ENCODE measurements around the gene CGREF1. TPM values are rescaled to one million over a fixed set of nuclear protein-coding genes. Genes with fewer than 3 reads are reported as not detected.

Gene CGREF1
- total and polyA plus RNA-seq, 2 donors (not counting 1 experiment from before 2014, with no cell fraction given): 1.5 to 2.3 TPM

DNA sequence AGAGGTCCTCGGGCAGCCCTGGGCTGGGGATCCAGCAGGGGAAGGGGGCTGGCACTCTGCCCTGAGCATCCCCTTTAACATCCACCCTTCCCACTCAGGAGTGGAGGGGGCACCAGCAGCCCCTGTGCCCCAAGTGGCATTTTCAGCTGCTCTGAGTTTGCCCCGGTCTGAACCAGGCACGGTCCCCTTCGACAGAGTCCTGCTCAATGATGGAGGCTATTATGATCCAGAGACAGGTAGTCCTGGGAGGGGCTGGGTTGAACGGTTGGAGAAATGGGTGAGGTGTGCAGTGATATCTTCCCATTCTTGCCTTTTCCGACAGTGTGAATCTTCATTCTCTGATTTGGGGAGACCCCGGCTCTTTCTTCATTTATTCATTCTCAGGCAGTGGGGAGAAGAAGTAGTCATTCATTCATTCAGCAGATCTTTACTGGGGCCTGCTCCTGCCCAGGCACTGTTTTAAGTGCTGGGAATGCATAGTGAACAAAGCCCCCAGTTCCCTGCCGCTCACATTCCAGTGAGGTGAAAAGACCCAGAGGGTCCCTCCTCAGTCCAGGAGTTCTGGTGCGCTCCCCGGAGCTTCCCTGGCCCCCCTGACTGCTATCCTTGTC lies 33.8 kb downstream of the CGREF1 start:
- Histone ChIP-seq H3K4me2 (ENCODE audit: extremely low read depth, insufficient read depth, low read length) (peak overlapping the region; percentile 70), H3K79me2 (ENCODE audit: control insufficient read depth, insufficient read depth, low read length) (peaks cover 12% of the 10 kb centered on the region), H3K27me3 (ENCODE audit: control insufficient read depth, insufficient read depth, low read length) (no peaks in the 10 kb centered on the region), H3K4me1 (ENCODE audit: control insufficient read depth, extremely low read depth, insufficient read depth, low read length) (peaks cover 12% of the 10 kb centered on the region), H3K4me3 (replicated peaks in 1 of 4; ENCODE audit: control extremely low read depth in 1 of 4, insufficient read depth in 1 of 4, low read depth in 3 of 4, low read length in 4 of 4) (peak overlapping the region in 1 of 4 experiments; percentile 54), H4K20me1 (ENCODE audit: control insufficient read depth, extremely low read depth, insufficient read depth, low read length) (no peaks in the 10 kb centered on the region), H3K36me3 (ENCODE audit: control insufficient read depth, insufficient read depth, low read length) (peaks cover 18% of the 10 kb centered on the region), H3K9ac (ENCODE audit: insufficient read depth, low read length) (no peak overlapping the region), H3K9me3 (ENCODE audit: control insufficient read depth, insufficient read depth, low read depth, low read length) (no peaks in the 10 kb centered on the region), H3K27ac (ENCODE audit: insufficient read depth, low read length) (no peak overlapping the region), H2AFZ (ENCODE audit: low read length) (no peak overlapping the region)
- no peak for TF ChIP-seq EZH2 (IDR thresholded peaks at IDR 0.05; ENCODE audit: low read length, missing control alignments)
- TF ChIP-seq, protein P1, sequence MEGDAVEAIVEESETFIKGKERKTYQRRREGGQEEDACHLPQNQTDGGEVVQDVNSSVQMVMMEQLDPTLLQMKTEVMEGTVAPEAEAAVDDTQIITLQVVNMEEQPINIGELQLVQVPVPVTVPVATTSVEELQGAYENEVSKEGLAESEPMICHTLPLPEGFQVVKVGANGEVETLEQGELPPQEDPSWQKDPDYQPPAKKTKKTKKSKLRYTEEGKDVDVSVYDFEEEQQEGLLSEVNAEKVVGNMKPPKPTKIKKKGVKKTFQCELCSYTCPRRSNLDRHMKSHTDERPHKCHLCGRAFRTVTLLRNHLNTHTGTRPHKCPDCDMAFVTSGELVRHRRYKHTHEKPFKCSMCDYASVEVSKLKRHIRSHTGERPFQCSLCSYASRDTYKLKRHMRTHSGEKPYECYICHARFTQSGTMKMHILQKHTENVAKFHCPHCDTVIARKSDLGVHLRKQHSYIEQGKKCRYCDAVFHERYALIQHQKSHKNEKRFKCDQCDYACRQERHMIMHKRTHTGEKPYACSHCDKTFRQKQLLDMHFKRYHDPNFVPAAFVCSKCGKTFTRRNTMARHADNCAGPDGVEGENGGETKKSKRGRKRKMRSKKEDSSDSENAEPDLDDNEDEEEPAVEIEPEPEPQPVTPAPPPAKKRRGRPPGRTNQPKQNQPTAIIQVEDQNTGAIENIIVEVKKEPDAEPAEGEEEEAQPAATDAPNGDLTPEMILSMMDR (conservative IDR thresholded peaks at IDR 0.05 in 1 of 2, IDR thresholded peaks at IDR 0.05 in 1 of 2; ENCODE audit: low read depth in 1 of 2, low read length in 2 of 2): no peak
- no peak for DNase-seq (ENCODE audit: low read depth in 2 of 2)

DNA sequence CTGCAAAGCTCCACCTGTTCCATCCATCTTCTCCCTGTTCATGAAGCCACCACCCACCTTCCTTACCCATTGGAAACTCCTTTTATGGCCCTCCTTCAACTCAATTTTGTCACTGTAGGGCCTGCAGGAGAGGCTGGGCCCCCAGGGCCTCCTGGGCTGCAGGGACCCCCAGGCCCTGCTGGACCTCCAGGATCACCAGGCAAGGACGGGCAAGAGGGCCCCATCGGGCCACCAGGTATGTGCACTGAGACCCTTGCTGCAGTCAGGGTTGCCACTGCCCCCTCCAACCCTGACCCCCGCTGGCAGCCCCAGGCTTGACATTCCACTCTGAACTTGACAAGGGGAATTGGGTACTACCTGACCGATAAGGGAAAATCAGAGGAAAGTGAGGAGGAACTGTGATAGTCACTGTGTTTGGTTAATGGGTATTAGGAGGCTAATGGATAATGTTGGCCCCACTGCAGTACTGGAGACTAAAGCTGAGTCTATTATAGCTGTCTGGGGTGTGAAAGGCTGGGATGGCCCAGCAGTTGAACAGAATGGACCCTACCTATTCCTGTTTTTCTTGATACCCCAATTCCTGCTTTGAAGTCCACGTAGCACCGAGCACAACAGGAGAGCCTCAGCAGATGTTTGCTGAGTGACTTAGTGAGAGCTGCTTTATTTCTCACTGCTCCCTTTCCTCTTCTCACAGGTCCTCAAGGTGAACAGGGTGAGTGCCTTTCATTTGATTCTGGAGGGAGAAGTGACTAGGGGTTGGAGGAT lies 34.4 kb downstream of the CGREF1 start:
- Histone ChIP-seq H3K9ac (ENCODE audit: insufficient read depth, low read length) (no peak overlapping the region), H3K36me3 (ENCODE audit: control insufficient read depth, insufficient read depth, low read length) (peaks cover 18% of the 10 kb centered on the region), H3K27me3 (ENCODE audit: control insufficient read depth, insufficient read depth, low read length) (no peaks in the 10 kb centered on the region), H3K4me3 (replicated peaks in 1 of 4; ENCODE audit: control extremely low read depth in 1 of 4, insufficient read depth in 1 of 4, low read depth in 3 of 4, low read length in 4 of 4) (no peak overlapping the region), H2AFZ (ENCODE audit: low read length) (no peak overlapping the region), H3K27ac (ENCODE audit: insufficient read depth, low read length) (no peak overlapping the region), H4K20me1 (ENCODE audit: control insufficient read depth, extremely low read depth, insufficient read depth, low read length) (no peaks in the 10 kb centered on the region), H3K79me2 (ENCODE audit: control insufficient read depth, insufficient read depth, low read length) (peaks cover 19% of the 10 kb centered on the region), H3K9me3 (ENCODE audit: control insufficient read depth, insufficient read depth, low read depth, low read length) (no peaks in the 10 kb centered on the region), H3K4me2 (ENCODE audit: extremely low read depth, insufficient read depth, low read length) (no peak overlapping the region), H3K4me1 (ENCODE audit: control insufficient read depth, extremely low read depth, insufficient read depth, low read length) (peaks cover 13% of the 10 kb centered on the region)
- DNase-seq (ENCODE audit: low read depth in 2 of 2): no peak
- TF ChIP-seq, protein P1 (conservative IDR thresholded peaks at IDR 0.05 in 1 of 2, IDR thresholded peaks at IDR 0.05 in 1 of 2; ENCODE audit: low read depth in 1 of 2, low read length in 2 of 2): no peak
- no peak for TF ChIP-seq EZH2 (IDR thresholded peaks at IDR 0.05; ENCODE audit: low read length, missing control alignments)

DNA sequence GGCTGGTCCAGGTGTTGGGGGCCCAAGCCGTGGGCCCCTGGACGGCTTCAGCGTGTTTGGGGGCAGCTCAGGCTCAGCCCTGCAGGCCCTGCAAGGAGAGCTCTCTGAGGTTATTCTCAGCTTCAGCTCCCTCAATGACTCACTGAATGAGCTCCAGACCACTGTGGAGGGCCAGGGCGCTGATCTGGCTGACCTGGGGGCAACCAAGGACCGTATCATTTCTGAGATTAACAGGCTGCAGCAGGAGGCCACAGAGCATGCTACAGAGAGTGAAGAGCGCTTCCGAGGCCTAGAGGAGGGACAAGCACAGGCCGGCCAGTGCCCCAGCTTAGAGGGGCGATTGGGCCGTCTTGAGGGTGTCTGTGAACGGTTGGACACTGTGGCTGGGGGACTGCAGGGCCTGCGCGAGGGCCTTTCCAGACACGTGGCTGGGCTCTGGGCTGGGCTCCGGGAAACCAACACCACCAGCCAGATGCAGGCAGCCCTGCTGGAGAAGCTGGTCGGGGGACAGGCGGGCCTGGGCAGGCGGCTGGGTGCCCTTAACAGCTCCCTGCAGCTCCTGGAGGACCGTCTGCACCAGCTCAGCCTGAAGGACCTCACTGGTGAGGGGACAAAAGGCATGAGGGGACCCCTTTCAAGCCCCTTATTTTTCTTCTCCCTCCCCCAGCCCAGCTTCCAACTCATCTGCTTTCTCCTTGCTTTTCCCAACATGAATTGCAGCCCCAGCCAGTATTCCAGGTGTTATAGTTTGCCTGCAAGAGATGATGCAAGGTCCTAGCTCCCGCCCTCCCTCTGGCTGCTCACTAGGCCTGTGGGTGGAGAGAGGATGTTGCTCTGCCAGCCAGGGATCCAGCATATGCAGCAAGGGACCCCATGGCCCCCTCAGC lies 35.3 kb downstream of the CGREF1 start:
- H3K27ac ChIP-seq (ENCODE audit: insufficient read depth, low read length): no peak overlapping the region
- no peak for TF ChIP-seq EZH2 (IDR thresholded peaks at IDR 0.05; ENCODE audit: low read length, missing control alignments)
- TF ChIP-seq, protein P1 (conservative IDR thresholded peaks at IDR 0.05 in 1 of 2, IDR thresholded peaks at IDR 0.05 in 1 of 2; ENCODE audit: low read depth in 1 of 2, low read length in 2 of 2): no peak
- H3K36me3 ChIP-seq (ENCODE audit: control insufficient read depth, insufficient read depth, low read length): peaks cover 18% of the 10 kb centered on the region
- H3K4me2 ChIP-seq (ENCODE audit: extremely low read depth, insufficient read depth, low read length): no peak overlapping the region
- peaks cover 28% of the 10 kb centered on the region for H3K79me2 ChIP-seq (ENCODE audit: control insufficient read depth, insufficient read depth, low read length)
- DNase-seq (ENCODE audit: low read depth in 2 of 2): no peak
- H3K4me3 ChIP-seq (replicated peaks in 1 of 4; ENCODE audit: control extremely low read depth in 1 of 4, insufficient read depth in 1 of 4, low read depth in 3 of 4, low read length in 4 of 4): no peak overlapping the region
- no peaks in the 10 kb centered on the region for H3K9me3 ChIP-seq (ENCODE audit: control insufficient read depth, insufficient read depth, low read depth, low read length)
- H3K9ac ChIP-seq (ENCODE audit: insufficient read depth, low read length): no peak overlapping the region
- no peak overlapping the region for H2AFZ ChIP-seq (ENCODE audit: low read length)
- no peaks in the 10 kb centered on the region for H4K20me1 ChIP-seq (ENCODE audit: control insufficient read depth, extremely low read depth, insufficient read depth, low read length)
- no peaks in the 10 kb centered on the region for H3K27me3 ChIP-seq (ENCODE audit: control insufficient read depth, insufficient read depth, low read length)
- H3K4me1 ChIP-seq (ENCODE audit: control insufficient read depth, extremely low read depth, insufficient read depth, low read length): peaks cover 13% of the 10 kb centered on the region
